ENCODE data around the gene RAMP1.

The RAMP1 gene

DNA sequence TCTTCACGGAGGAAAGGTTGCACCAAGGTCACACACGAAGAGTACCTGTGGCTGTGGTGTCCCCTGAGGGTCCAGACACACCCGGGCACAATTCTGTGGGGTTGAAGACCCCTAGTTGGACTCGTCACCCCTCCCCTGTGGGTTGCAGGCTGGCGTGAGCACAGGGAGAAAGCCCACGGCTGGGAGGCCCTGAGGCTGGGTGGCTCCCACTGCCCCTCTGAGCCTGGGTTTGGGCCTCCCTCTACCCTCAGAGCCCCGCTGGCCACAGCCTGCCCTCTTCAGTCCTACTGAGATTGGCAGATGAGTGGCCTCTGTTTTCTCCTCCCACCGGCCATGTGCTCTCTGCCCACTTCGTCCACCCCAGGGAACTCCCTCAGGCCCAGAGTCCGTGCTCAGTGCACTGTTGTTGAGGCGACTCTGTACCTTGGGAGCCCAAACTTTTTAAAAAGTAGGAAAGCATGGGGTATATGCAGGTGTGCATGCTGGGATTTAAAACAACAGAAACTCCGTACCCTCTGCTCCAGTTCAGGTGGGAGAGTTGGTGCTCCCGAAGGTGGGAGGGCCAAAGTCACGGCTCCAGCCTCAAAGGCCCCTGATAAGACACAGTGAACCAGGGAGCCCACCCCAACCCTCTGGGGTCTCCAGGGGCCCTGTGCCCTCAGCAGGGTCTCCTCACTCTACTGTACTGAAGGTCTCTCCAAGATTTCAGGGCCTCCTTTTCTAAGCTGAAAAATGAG, 19.1 kb downstream of the RAMP1 start:
- DNase-seq = no peak

DNA sequence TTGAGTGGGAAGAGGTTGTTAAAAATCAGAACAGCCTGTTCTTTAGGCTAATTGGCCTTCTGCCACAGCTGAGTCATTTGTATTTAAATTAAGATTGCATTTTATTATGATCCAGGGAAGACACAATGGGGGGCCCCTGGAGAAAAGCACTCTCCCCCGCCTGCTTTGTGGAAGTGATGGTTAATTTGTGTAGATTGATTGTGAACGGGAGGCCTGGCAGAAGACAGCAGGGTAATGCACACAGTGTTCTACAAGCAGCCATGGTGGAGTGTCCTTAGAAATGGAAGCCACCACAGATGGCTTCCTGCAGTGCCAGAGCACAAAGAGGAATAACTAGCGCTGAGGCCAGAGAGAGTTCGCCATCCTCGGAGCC, 19.6 kb downstream of the RAMP1 start:
- DNase-seq = peak; percentile 76

DNA sequence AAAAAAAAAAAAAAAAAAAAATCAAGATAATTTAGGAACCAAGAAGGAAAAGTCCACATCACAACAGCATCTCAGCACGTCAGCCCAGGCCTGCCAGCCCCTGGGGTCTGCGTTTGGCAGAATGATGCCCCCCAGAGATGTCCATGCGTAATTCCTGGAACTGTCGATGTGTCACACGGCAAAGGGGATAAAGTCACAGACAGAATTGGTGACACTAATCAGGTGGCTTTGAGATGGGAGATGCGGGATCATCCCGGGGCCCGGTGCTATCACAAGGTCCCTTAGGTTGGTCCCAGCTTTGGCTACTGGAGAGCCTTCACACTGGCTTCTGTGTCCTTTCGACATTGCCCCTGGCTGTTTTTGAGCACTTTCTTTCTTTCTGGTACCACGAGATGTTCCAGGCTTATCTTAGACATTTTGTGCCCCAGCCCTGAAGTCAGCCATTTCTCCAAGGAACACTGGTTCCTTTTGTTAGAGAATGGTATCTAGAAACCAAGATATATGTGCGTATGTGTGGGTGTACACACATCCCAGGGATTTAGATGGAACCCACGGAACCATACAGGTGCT, 20.7 kb downstream of the RAMP1 start:
- no peak for DNase-seq

DNA sequence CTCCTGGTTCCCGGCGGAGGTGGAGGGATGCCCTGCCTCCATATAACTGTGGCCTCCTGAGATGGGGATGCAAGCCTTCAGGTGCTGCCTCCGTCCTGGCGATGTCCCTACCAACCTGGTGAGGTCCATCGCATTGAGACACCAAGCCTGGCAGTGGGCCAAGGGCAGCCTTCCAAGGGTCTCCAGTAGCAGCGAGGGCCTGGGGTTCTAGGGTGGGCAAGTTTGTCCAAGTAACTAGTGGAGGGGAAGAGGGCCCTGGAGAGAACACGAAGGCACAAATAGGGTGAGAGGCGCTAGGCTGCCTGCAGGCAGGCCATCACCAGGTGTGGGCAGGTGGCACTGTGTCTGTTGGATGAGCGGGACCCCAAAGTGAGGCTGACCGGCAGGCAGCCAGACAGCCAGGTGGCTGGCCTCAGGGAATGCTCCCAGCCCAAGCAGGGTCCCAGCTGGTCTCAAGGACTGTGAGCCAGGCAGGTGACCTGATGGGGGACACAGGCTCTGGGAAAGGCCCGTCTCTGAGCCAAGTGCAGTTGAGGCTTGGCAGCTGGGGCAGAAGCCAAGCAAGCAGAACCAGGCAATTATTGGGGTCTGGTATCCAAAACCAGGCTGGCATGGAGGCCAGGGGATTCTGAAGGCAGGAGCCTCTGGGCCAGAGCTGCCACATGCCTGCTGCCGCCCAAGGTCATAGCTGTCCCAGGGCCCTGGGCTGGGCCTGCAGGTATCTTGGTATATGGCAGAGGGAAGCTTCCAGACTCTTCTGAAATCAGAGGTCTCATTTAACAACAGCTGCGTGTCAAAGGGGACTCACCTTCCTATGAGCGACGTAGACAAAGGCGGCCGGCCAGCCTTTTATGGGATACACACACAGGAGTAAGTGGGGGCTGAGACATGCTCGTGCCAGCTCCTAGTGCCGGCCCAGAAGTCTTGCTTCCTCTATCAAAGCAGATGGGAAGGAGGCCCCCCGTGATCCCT, 23.4 kb downstream of the RAMP1 start:
- DNase-seq = no peak

DNA sequence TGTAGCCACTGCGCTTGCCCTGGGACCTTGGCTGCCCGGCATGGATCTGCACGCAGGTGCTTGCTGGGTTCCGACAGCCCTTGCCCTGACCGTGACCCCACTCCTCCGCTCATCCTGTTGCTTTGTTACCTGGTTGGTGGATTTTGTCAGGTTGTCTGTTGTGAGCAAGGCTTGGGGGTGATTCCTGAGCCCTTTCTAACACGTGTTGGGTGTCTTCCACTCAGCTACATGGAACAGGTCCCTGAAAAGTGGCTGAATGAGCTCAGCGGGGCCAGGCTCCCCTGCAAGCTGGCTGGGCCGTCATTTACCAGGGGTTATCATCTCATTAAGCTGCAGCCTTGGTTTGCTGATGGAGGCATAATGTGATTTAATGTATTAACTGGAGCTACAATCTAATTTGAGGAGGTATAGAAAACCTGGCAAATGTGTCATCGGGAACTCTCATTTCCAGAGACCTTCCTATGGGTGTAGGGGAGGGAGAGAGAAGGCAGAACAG, 24.6 kb downstream of the RAMP1 start:
- DNase-seq = no peak

DNA sequence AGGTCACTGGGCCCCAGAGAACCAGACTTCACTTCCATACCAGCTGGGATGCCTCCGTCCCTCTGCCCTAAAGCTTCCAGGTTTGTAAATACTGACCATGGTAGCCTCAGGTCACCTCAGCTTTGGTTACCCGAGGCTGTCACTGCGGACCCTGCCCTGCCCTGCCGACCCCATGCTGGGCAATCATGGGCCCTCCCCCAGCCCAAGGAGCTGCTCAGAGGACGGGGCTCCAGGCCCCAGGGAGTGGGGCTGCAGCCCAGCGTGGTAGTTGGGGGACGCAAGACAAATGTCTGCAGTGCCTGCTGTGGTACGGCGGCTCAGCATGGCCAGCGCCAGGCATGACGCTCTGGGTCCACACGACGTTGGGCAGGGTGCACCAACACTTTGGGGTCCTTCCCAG, 25.3 kb downstream of the RAMP1 start:
- DNase-seq = no peak

DNA sequence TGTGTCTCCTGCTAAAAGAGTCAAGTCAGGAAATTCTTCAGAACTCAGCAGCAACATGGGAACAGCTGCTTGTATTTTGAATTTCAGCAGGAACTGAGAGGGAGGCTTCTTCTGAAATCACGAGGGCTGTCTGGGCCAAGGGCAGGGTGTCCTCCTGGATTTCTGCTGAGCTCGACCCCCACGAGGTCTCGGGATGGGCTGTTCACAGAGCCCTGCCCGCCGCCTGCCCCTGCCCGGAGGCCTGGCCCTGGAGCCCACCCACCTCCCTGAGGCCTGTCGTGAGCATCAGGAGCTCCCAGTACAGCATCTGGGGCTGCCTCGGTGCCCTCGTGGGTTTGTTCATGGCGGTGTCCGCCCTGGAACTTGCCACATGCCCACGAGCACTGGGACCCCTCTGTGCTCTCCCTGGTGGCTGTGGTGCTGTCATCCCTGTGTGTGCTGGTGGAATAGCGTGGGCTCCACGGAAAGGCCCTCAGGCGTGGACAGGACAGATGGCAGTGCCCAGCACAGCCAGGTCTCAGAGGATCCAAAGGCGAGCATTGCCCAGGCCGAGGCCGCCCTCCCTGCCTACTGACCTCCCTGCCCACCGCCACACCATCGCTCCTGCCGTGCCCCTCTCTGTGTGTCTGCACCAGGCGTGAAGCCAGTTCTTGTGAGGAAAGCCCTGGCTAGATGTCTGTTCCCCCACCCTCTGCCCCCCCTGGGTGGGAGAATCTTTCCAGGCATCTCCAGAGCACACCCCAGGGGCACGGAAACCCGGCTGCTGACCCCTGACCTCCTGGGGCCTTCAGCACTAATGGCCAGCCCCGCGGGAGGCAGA, 25.9 kb downstream of the RAMP1 start:
- DNase-seq = no peak

DNA sequence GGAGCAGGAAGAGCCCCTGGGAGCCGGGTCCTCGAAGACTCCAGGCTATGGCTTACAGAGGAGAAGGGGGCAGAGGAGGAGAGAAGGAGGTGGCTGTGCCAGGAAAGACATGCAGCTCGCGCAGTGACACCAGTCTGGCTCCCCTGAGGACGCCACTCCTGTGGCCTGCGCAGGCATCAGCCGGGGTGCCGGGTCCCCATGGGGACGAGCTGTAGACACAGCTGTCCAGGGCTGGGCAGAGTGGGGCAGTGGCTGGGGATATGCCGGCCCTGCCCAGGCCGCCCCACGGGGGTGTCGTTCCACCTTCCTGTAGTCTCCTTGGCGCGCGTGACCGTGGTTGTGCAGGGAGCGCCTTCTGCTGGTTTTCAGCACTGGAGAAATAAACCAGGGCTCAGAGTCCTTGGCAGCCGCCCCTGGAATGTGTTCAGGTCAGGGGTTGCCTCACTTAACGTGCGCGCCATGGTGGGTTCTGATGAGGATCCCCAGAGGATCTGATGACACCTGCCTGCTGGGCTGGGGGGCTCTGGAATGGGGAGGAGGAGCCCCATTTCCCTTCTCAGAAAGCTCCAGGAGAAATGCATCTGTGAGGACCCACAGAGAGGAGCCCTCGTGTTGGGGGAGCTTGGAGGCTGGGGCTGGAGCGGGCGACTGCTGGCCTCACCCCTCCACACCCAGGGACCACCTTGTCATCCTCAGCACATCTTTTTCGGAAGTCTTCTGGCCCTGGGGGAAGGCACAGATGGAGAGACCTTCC, 26.7 kb downstream of the RAMP1 start:
- DNase-seq = peak; percentile 27

DNA sequence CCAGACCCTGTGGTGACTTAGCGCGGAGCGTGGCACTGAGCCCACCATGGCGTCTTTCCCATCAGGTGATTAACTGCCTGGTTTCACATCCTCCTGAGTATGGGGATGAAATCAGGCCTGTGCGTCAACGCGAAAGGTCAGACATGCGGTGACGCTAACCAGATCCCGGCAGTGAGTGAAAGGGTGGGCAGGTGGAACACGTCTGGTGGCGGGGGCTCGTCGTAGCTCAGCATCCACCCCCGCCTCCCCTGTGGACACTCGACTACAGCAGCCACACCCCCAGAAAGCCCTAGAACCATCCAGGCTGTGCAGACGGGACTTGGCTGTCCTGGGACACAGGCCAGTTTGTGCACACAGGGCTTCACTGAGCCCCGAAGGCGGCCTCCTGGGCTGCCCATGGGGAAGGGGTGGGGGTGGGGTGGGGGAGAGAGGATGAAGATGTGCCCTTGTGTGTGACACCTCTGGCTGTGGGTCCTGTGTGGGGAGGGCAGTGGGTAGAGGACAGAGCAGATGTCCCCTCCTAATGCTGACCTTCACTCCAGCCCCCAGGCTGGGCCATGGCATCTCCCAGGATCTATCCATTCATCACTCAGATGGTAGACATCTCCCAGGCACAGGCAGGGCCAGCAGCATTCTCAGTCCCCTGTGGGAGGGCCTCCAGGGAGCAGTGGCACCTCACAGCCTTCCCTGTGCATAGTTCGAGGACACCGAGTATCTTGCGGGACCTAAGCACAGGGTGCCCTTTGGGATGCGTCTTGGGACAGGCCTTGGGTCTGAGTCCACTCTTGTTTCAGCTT, 27.5 kb downstream of the RAMP1 start:
- no peak for DNase-seq

DNA sequence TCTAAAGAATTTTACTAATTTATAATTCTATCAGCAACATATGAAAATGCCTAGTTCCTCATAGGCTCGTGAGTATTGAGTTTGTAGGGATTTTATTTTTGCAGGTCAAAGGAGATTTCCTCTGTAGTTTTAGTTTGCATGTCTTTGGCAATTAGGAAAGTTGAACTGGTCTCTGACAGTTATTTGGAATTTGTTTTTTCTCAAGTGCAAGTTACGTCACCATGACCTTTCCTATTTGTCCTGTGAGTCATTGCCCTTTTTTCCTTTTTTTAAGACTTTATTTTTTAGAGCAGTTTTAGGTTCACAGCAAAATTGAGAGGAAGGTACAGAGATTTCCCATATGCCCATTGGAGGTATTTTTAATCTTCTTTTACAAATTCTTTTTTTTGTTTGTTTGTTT, 29.0 kb downstream of the RAMP1 start:
- no peak for DNase-seq

DNA sequence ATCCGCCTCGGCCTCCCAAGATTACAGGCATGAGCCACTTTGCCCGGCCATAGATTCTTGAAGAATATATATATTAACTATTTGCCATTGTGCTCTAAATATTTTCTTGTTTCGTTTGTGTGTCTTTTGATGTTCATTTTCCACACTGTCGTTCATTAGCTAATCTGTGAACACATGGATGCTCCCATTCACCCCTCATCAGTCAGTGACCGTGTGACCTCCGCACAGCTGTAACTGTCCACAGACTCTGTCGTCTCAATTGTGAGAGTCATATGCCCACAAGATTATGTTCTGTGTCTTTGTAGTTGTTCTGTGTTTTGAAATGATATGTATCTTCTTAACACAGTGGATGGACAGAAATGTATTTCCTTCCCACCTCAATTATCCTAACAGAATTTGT, 29.6 kb downstream of the RAMP1 start:
- no peak for DNase-seq

DNA sequence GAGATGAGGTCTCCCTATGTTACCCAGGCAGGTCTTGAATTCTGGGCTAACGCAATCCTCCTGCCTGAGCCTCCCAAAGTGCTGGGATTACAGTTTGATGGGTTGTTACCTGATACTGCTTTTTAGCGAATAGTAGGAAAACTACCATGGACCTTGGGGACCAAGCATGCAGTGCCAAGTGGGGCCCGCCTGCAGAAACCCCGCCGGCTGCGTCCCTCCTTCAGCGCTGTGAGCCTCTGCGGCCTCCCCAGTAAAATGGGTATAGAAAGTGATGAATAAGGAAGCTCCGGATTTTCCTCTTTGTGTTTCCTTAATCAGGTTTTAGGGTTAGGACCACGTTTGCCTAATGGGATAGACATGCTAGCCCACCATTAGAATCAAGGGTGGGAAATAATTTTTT, 30.4 kb downstream of the RAMP1 start:
- no peak for DNase-seq

DNA sequence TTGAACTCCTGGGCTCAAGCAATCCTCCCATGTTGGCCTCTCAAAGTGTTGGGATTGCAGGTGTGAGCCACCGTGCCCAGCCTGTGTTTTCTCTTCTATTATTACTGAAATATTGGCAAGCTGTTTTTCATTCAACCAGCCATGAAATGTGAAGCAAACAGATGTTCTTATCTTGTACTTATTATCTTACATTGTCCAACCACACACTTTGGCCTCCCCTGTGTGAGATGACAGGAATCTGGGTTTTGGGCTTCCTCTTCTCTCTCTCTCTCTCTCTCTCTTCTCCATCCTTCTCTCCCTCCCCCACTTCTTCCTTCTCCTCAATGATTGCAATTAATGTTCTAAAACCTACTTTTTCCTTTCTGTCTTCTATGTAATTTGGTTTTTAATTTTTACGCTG, 33.1 kb downstream of the RAMP1 start:
- DNase-seq = no peak

DNA sequence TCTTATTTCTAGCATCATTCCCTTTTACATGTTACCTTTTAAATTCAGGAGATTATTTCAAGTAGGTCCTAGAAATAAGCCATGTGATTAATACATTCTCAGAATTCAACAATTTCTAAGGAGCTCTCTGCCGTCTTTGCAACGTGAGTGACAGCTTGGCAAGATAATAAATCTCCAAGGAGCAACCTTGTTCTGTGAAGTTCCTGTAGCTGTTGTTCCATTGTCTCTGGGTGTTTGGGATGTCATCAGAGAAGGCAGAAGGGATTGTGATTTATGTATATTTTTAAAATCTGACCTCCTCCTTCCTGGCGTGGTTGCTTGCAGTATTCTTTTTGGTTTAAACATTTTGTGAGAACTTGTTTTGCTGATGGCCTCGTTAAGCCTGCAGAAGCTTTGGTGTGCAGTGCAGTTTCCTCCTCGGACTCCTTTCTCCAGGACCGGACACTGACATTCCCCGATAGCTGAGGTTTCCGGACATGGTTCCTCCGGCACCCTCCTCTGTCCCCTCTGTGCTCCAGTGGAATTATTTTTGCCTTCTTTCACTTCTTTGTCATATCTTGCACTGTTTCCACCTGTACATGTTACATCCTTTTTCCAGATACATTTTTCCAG, 33.7 kb downstream of the RAMP1 start:
- DNase-seq = no peak

DNA sequence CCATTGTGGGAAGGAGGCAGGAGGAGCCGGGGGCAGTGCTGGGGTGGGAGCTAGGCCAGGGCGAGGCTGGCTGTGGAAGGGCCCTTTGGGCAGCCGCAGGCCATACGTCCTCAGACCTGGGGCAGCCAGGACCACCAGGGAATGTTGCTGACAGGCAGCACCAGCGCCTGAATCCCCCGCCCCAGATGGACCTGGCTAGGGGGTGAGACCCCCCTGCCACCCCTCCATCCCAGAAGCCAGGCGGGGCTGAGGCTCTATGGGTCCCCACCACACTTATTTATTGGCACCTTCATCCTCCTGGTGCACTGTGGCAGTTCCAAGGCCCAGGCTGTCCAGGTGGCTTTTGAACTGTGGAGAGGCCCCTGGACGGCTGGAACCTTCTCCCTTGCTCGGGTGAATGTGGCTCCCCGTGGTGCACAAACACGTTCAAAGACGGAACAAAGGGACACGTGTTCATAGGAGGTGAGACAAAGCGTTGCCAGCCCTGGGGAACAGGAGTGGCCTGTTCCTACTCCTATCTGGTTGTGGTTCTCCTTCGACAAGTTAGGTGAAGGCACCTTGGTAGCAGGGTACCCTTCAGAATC, 35.1 kb downstream of the RAMP1 start:
- DNase-seq = no peak

DNA sequence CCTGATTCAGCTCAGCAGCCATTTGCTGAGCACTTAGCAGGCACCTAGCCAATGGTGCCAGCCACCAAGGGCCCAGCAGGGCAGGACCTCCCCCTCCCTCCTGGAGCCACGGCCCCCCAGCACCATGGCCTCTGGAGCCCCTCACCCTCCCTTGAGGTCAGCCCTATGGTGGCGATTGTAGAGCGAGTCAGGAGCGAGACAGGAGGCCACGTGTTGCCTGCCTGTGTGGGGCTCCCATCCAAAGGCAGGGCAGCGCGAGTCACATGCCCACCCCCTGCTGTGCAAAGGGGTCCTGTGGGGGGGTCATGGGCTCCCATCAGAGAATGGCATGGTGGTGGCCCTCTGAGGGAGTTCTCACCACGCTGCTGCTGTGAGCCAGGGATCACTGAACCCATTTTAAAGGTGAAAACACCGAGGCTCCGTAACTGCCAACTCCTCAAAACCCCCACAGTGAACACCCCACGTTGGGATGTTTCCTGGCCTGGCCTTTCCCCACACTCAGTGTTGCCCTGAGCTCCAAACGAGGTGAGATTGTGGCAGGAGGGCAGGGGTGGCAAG, 35.6 kb downstream of the RAMP1 start:
- no peak for DNase-seq

DNA sequence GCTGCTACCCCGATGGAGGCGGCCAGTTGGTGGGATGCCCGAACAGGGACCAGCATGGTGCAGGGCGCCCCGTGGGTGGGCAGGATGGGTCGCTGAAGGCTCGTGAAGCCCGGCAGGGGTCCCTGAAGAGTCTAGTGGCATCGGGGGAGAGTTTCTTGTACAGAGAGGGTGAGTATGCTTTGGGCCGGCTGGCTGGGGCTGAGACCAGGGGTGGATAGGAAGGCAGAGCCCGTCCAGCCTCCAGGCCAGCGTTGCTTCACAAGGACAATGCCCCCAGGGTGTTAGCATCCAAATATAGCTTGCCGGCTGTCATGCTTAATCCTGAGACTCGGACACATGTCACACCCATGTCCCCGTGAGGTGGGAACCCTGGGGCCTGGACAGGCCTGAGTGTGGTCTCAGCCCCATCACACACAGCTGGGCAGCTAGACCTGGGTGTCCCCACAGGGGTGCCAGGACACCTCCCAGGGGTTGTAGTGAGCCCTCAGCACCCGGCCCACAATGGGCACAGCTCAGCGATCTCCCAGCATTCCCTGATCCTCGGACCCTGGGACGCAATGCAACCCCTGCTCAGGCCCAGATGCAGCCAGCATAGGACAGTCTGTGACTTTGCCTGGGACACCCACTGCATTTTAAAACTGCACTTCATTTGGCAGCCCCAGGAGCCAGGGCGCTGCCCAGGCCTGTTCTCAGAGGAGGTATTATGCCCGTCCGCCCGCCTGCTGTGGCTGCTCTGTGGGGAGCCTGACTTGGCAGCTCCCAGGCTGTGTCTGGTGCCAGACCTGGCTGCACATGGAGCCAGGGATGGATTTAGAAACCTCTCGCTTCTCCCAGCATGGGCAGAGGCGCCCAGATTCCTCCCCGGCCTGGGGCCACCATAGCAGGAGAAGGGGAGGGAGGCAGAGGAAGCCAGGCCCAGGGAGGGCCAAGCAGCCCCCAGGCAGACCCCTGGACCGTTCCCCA, 36.4 kb downstream of the RAMP1 start:
- DNase-seq = no peak

DNA sequence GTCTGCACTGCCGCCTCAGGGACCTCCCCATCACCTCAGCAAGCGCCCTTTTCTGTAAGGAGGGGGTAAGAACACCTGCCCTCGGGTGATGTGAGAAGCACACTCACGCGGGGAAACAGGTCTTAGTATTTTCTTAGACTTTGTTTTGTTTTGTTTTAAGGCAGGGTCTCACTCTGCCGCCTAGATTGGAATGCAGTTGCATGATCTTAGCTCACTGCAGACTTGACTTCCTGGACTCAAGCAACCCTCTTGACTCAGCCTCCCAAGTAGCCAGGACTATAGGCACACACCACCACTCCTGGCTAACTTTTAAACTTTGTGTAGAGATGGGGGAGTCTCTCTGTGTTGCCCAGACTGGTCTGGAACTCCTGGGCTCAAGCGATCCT, 37.1 kb downstream of the RAMP1 start:
- no peak for DNase-seq

DNA sequence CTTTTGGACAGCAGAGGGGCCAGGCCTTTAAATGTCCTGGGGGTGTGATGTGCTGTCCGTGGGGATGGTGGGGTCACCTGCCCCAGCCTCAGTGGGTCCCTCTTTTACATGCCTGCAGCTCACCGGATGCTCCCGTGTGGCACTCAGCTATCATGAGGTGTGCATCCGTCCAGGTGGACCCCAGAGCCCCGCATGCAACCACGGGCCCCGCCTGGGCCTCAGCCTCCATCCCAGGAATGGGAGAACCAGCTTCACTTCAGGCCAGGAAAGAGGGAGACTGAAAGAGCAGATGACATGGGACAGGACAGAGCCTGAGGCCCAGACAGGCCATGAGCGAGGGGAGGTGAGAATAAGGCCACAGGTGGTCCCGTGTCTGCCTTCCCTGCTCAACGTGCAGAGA, 37.5 kb downstream of the RAMP1 start:
- no peak for DNase-seq
